ENCODE measurements around the gene TFF2.

TFF2 gene

DNA sequence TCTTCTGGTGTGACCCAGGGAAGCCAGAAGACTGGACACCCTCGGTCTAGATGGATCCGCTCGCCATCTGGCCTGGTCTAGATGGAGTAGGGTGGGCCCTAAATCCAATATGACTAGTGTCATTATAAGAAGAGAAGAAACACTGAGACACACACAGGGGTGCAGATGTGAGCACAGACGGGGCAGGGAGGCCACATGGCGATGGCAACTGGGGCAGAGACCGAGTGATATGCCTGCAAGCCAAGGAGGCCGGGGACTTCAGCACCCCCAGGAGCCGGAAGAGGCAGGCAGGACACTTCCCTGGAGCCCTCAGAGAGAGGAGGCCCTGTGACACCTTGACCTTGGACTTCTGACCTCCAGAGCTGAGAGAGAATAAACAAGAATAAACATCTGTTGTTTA, 30.0 kb downstream of the TFF2 start:
- no peak for DNase-seq (ENCODE audit: low spot score)

DNA sequence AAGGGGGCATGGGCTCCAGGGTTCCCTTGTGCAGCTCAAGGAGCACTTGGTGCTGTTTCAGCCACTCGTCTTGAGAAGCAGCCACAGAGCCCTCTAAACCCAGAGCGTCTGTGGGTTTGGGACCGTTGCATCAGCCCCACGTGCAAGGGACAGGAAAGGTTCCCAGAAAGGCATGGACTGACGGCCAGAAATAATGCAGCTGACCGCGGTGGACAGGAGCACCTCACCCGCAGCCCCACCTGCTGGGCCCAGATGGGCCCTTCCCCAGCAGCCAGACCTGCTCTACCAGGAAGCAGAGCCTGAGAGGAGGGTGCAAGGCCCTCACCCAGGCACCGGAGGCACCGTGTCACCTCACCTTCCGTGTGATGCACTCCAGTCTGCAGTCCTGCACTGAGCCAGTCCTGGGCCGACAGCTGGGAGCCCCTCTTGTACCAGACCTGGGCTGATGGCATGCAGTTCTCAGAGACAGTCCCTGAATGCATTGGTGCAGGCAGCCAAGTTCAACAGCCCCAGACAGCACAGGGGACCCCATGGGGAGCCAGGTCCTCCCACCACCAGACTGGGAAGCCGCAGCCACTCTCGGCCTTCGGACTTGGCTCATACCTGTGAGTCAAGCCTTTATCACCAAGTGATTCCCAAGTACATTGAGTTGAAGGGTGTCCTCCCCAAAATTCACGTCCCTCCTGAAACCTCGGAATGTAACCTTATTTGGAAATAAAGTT, 30.8 kb downstream of the TFF2 start:
- no peak for DNase-seq (ENCODE audit: low spot score)

DNA sequence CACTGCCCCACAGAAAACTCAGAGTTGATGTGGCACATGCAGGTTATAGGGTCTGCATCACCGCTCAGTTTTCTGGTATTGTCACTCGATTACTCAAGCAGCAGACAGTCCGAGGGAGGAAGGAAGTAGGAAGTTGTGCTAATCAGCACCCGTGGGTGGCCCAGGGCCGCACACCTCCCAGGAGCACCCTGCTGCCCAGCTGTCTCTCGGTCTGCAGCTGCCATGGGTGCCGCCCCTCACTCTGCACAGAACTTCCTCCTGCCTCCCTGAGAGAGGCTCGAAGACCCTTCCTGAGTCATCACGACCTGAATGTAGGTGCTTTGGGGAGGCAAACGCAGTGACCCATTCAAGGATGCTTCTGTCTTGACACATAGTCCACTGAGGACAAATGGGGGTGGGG, 31.4 kb downstream of the TFF2 start:
- DNase-seq (ENCODE audit: low spot score), result no peak

DNA sequence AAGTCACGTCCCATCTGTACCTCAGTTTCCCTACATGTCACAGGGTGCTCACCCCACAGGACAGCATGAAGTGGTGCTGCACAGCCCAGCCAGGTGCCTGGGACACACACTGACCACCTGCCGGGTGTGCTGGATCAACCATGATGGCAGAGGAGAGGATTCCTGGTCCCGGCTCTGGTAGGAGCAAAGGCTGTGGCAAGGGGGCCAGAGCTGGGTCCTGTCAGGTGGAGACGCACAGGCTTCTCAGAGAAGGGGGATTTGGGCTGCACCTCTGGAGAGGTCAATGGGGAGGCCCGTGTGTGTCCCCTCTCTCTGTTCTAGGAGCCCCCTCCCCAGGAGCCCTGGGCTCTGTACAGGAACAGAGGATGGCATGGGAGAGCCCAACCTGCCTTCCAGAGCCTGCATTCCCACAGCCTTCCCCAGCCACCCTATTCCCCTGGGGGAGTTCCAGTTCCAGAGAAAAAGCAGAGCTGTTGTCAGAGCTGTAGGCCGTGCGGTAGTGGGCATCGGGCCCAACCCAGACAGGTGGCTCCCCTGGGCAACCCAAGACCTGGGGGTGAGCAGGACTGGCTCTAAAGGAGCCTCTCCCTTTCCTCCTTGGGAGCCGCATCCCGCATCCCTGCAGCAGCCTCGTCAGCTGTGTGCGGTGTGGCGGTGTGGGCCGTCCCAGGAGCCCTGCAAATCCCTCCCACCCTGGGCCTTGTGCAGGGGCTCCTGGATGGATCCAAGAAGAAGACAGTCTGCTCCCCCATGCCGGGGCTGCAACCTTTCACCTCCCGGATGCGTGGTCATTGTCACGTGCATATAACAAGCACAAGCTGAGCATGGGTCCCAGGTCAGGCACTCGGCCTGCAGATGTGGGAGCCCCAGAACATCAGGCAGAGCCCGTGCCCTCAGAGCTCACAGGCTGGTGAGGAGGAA, 32.7 kb downstream of the TFF2 start:
- DNase-seq (ENCODE audit: low spot score), result no peak

DNA sequence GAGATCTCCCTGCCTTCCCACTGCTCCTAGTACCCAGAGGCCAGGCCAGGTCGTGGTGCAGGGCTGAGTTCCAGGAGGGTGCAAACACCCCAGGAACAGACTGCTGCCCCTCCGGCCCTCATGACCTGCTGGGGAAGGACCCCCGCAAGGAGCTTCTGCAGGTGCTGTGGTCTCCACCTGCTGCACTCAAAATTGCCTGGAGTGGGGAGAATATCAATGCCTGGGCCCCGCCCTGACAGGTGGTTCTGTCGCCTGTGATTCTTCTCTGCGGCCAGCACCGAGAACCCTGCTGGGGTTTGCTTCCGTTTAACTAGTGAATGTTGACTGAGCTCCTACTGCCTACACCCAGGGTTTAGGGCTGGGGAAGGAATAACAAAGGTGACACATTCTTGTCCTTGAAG, 33.5 kb downstream of the TFF2 start:
- no peak for DNase-seq (ENCODE audit: low spot score)

DNA sequence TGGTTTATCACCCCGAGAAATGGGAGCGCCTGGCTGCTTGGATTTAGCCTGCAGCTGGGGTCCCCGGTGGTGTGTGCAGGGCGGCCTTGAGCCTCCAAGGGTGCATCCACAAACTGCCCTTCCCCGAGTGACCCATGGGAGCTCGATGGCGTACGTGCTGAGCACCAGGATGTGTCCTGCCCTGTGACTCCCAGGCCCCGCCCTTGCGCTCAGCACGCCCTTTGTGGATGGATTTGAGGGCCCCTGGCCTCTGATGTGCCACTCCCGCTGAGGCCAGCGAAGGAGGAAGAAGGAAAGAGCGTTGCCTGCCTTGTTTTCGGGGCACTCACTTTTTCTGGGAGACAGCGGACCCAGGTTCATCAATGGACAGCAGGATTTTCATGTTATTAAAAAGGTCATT, 33.9 kb downstream of the TFF2 start:
- DNase-seq (ENCODE audit: low spot score), result no peak

DNA sequence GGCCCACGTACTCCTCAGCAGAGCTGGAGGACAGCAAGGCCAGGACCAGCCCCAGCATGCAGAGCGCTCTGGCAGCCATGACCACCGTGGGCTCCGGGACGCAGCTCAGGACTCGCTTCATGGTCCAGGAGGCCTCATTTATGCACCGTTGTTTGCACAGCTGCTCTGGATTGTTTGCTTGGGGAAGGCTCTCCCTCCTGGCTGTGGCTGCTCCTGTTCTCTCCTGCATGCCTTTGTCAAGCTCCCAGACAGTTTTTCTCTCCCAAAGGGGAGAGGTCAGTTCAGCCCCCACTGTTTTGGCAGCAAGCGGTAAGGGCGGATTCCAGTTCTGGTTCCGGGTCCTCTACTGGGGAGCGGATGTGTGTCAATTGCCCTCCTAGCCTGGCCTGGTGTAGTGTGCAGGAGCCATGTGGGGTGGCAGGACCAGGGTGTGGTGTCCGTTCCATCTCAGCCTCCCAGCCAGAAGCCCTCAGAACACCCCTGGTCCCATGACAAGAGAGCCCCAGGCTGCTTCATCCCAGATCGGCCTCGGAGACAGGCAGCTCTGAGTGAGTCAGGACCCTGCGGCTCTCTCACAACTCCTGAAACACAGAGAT, 35.4 kb downstream of the TFF2 start, which contains the start of gene TFF3:
Gene TFF3, minus strand, starts transcription at position 114 of the 596 bp plus-strand sequence. Its CDS starts 35 bp downstream, at position 79.
- no peak for DNase-seq (ENCODE audit: low spot score)

DNA sequence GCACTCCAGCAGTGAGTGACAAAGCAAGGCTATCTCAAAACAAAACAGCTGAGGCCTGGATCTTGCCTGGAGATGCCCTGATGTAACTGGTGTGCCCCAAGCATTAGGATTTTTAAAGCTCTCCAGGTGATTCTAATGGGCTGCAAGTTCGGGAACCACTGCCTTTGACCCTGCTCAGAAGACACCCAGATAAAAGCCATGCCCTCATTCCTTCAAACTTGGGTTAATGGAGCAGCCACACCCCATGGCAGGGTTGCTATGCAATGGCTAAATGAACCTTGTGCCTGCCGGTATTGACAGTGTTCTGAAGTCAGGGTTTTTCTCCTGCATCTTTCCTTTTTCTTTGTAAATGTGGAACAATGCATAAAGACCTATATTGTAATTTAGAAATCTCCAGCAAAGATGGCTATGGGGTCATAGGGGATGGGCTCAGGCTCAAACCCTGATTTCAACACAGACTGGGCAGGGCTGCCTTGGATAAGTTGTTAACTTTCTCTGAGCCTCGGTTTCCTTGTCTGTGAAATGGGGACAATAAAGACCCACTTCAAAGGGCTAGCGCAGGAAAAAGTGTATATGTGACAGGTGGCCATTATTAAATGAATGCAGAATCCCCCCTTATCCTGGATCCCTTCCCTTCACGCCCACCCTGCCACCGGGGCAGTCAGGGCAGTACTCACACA, 36.0 kb downstream of the TFF2 start:
- DNase-seq (ENCODE audit: low spot score), result no peak

DNA sequence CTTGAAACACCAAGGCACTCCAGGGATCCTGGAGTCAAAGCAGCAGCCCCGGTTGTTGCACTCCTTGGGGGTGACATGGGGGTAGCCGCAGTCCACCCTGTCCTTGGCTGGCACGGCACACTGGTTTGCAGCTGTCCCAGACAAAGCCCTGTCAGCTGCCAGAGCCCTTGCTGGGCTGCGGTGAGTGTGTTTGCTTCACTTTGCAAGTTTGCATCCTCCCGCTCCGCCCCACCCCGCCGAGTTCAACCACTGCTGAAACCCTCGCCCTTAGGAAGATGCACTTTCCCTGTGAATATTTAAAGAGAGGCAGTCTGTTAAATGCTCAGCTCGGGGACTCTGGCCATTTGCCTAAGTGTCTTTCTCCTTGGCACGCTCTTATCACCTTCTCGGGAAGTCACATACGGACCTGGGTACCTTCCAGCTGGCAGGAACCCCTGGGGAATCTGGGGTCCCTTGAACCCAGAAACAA, 37.3 kb downstream of the TFF2 start:
- DNase-seq (ENCODE audit: low spot score), result no peak

DNA sequence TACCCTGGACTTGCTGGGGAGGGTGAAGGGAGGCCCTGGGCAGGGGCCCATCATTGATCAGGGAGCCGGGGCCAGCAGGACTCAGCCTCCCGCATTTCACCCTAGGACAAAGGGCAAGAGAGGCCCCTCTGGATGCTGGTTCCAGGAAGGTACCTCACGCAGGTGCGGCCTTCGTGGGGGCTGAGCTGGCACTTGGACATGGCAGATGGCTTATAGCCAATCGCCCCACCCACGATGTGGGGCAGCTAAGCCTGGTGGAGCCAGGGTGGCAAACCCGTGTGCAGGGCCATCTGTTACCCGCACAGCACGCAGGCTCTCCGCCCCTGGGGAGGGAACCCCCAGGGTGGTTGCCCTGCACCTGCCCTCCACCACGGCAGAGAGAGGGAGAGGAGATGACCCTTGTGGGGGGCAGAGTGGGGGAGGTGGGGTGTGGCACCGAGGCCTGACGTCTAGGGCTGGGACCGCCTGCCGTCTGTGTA, 38.1 kb downstream of the TFF2 start:
- no peak for DNase-seq (ENCODE audit: low spot score)

DNA sequence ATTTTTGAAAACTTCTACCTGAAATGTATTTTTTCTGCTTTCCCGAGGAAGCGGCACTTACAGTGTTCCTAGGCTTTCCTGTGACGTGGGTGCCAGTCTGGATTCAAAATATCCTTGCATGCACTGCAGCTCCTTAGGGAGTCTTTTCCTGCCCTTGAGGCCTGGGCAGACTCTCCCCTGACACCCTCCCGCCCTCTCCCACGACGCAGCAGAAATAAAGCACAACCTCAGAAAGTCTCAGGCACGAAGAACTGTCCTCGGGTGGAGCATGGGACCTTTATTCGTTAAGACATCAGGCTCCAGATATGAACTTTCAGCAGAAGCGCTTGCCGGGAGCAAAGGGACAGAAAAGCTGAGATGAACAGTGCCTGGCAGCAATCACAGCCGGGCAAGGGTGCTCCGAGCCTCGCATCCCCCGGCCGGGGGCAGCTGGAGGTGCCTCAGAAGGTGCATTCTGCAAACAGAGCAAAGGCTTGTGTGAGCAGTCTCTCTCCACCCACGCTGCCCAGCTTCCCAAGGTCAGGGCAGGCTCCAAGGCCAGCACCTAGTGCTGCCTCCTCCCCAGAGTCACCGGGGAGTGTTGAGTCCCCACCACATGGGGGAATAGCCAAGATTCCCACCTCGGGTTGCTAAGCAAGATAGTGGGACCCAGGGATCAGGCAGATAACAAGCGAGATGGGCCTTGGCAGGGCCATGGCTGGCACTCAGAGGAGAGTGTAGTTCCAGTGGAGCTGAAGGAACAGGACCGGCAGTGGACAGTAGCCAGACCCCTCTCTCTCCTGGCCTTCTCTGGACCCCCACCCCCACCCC, 38.8 kb downstream of the TFF2 start:
- DNase-seq (ENCODE audit: low spot score), result no peak

DNA sequence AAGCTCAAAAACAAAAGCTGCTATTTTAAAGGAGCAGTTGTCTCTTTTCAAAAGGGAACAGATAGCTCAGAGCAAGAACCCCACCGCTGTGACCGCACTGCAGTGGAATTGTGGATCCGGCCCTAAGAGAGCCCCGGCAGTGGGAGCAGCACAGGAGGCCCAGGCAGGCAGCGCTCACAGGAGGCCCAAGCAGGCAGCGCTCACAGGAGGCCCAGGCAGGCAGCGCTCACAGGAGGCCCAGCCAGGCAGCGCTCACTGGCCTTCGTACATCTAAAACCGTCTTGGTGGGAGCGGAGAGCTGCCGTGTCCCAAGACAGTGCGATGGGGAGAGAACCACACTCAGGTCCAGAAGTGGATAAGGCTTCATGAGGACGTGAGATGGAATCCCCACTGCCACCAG, 39.6 kb downstream of the TFF2 start:
- DNase-seq (ENCODE audit: low spot score), result no peak

DNA sequence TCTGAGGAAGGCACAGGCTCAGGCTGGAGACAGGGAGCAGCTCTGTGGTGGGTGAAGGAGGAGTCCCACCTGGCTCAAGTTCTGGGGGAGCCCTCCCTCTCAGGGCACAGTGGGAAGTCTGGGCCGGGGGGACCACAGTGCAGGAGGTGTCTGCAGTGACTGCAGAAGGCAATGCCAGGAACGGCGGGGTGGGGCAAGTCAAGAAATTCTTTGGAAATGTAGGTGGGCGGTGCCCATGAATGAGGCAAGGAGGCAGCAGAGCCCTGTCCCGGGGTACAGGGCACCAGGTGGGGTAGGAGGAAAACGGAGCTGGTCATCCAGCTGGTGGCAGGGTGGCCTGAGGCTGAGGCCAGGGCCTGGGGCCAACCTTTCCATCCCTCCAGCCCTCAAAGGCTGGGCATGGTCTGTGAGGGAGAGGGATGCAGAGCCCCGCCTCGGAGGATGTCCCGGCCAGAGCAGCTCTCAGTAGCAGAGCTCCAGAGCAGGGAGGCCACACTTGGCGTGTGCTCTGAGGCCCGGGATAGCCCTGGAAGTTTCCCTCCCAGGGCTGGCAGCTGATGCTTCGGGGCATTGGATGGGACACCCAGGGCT, 40.3 kb downstream of the TFF2 start:
- no peak for DNase-seq (ENCODE audit: low spot score)

DNA sequence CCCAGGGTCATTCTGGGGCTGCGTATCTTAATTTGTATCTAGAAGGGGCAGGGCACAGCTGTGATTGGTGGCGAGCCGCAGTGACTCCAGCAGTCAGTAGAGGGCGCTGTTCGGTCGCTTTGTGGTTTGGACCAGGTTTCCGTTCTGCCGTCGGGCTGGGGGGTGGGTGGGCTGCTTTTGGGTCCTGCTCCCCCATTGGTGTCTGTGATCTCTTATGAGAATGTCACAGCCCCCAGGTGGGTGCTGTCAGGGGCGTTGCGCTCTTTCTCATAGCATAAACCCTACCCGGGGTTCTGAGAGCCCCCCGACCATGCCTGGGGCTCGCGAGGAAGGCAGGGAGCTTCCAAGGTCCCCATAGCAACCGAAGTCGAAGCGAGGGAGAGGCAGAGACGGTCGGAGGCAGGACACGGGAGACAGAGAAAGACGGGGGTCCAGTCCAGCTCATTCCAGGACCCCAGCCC, 41.0 kb downstream of the TFF2 start:
- DNase-seq (ENCODE audit: low spot score), result peak; percentile 39

DNA sequence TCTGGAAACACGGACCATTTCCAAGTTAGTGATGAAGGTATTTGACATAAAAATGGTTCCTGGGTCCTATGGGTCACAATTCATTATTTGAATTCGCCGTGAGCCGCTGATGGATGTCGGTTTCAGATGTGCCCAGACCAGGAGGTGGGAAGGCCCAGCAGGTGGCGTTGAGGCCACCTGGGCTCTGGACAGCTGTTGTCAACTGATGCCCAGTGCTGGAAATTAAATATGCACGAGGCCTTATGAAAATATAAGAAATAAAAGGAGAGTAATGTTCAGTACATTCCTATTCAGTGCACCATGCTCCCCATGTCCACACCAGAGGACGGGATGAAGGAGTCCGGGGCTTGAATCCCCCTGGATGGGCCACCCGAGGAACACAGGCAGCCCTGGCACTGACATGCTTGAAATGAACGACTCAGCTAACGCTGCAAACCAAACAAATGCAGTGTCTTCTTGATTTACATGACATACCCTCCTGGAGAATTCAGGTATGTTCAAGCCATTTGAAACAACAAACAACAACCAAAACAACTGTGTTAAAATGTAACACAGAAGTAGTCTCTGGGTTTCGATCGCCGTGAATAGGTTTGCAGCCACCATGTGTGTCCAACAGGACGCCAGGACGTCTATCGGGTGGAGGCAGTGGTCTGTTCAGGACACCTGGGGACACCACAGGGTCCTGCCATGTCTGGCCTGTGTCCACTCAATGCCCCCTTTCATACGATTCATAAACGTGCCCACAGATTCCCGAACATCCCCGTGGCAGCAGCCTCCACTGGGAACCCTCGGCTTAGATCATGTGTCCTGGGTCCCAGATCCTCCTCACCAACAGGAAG, 41.7 kb downstream of the TFF2 start:
- DNase-seq (ENCODE audit: low spot score), result no peak

DNA sequence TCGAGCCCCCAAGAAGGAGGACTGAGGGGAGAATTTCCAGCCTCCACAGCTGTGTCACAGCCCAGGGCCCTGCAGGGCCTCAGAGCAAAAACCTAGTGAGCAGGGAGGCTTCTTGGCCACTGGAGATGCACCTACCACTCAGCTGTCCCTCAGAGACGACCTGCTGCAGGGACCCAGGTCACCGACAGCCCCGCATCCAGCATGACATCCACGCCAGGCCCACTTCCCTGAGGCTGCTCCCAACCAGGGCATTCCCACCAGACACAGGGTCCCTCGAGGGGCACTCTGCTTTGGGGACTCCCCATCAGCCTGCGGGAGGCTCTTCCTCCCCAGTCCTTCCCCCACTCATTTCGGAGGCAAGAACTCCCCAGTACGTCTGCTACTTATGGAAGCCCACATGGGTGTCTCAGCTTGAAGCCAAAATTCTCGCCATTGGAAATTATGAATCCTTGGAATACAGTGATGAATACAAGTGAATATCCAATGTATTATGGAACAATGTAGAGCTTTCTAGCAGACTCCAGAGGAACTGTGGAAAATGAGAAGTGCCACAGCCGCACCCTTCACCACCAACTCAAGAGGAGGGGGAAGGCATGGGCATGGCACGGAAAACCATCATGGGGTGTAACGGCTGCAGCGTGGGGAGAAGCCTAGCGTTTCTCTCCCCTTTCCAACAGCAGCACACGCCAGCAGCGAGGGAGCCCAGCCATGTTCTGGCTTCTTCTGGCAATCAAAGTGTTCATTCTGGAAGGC, 42.5 kb downstream of the TFF2 start:
- no peak for DNase-seq (ENCODE audit: low spot score)

DNA sequence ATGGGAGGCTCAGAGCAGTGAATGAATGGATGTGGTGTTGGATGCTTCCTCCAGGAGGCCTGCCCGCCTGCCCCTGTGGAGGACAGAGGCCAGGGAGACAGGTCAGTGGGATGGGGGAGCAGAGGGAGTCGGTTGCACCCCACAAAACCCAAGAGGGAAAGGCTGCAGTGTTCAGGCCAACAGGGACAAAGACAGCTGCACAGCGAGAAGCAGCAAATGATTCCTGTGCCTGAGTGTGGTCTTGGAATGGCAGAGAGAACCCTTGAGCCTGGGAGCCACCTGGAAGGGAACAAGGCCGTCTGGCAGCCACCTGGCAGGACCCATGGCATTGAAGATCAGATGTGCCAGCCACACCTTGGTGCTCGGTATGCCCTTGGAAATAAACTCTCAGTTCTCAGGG, 43.7 kb downstream of the TFF2 start:
- DNase-seq (ENCODE audit: low spot score), result no peak

DNA sequence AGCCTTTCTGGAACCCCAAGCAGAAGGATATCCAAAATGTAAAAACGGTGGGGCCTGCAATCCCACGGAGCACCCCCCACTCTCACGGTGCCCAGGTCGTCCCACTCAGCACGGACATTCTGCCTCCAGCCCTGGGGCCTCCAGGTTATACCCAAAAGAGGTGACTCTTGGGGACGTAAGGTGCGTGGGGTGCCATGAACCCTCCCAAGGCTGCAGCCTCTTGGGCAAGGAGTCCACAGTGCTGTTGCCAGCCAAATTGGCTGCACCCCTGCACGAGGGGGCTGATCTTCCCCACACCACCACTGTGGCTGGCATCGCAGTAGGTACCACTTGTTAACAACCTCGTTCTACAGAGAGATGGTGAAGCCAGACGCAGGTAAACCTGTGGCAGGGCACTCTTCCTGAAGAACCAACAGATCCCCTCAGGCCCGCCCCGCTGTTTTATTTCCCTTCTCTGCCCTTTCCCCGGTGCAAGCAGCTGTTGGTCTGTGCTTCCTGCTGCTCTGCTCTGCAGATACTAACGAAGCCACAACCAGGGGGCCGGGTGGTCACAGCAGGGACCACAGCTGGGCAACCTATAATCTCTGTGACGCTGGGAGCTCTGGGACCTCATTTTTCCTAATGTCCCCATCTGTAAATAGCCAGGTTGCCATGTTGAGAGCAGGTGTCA, 44.3 kb downstream of the TFF2 start:
- DNase-seq (ENCODE audit: low spot score), result no peak
